Renal cortex interstitium (tissue), 11 donors: ENCODE measurements around the gene METTL6. TPM values are rescaled to one million over a fixed set of nuclear protein-coding genes. Genes with fewer than 3 reads are reported as not detected.
"Not testable (repeated sequence)": the region's sequence is repeated elsewhere in the genome, so short reads cannot be mapped to it uniquely, and the experiment has no call there.

Experiments
- DNase-seq, 11 donors: peaks; one replicate each; pipeline ENCODE4 v3.0.0-alpha.2; 2013; ENCODE audit warnings: low read depth in 9 of 11, low spot score in 4 of 11; ENCODE audit errors: extremely low read depth in 1 of 11
- polyA plus RNA-seq, 3 donors: library from polyadenylated mRNA; unstranded; fragments of 120-200 nt; gene quantifications; one replicate each; pipeline ENCODE4 v1.2.1, GENCODE V29; 2013; ENCODE audit not compliant: insufficient read length in 3 of 3

The METTL6 gene
- polyA plus RNA-seq, 3 donors: 27.8 to 30.4 (median 28.9) TPM

DNA sequence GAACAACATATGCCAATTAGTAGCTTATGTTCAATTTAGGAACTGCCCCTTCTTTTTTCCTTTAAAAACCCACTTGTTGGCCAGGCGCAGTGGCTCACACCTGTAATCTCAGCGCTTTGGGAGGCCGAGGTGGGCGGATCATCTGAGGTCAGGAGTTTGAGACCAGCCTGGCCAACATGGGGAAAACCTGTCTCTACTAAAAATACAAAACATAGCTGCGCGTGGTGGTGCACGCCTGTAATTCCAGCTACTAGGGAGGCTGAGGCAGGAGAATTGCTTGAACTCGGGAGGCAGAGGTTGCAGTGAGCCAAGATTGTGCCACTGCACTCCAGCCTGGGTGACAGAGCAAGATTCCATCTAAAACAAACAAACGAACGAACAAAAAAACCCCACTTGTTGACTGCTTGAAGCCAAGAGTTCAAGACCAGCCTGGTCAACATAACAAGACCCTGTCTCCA lies 42.1 kb downstream of the METTL6 start:
- DNase-seq: not testable (repeated sequence)

DNA sequence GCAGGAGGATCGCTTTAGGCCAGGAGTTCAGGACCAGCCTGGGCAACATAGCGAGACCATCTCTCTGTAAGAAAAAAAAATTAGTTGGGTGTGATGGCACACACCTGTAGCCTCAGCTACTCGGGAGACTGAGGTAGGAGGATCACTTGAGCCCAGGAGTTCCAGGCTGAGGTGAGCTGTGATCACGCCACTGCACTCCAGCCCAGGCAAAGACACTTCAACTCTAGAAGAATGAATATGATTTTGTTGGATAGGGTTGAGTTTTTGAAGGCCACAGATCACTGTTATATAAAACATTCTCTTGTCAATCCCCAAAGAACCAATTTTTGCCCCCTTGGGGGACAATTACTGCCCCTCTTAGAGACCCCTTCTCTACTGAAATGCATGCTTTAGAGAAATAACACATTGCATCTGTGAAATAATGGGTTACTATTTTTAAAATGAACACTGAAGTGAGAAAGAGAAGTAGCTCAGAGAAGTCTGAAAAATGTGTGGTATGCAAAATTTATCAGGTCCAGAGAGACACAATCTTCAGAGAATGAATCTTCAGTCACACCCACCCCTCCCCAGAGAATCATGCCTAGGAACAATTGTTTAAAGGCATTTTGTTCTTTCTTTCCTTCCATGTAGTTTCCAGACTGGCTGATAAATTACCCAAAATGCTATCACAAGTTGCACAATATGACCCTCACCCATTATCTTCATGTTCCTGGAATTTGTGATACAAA lies 42.7 kb downstream of the METTL6 start:
- no peak for DNase-seq

DNA sequence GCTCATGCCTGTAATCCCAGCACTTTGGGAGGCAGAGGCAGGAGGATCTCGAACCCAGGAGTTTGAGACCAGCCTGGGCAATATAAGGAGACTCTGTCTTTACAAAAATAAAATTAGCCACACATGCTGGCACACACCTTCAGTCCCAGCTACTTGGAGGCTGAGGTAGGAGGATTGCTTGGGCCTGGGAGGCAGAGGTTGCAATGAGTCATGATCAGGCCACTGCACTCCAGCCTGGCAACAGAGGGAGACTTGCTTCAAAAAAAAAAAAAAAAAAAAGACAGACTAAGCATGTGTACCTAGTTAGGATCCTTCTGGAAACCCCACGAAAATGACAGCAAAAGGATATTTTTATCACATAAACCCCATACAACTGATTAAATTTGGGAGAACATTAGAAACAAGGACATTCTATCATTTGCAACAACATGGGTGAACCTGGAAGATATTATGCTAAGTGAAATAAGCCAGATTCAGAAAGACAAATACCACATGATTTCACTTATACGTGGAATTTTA lies 44.9 kb downstream of the METTL6 start:
- no peak for DNase-seq

DNA sequence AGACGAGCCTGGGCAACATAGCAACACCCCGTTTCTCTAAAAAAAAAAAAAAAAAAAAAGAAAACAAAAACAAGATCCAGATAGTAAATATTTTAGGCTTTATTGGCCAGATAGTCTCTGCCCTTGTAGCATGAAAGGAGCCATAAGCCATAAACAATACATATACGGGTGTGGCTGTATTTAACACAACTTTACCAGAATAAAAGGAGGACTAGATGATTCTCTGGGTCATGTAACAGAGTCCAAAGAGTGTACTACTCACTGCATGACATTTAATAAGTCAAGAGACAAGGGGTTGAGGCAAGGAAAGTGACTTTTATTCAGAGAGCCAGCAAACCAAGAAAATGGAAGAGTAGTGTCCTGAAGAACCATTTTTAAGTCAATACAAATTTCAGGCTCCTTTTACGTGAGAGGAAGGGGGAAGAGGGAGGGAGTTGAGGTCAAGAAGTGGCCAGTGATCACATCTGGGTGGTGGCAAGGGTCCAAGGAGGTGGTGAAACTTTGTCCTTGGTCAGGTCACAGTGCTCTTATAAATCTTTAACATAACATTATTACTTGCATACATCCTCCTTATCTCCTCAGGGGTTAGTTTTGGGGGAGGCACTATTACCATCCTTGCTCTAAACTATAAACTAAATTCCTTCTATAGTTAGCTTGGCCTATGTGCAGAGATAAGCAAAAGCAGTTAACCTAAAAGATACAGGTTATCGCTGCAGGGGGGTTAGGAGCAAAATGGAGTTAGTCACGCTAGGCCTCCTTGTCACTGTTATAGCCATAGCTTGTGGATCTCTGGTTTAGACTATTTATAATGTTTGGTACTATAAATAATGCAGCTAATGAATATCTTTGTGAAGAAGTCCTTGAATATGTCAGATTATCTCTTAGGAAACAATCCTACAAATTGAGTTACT lies 46.1 kb downstream of the METTL6 start:
- DNase-seq: no peak

DNA sequence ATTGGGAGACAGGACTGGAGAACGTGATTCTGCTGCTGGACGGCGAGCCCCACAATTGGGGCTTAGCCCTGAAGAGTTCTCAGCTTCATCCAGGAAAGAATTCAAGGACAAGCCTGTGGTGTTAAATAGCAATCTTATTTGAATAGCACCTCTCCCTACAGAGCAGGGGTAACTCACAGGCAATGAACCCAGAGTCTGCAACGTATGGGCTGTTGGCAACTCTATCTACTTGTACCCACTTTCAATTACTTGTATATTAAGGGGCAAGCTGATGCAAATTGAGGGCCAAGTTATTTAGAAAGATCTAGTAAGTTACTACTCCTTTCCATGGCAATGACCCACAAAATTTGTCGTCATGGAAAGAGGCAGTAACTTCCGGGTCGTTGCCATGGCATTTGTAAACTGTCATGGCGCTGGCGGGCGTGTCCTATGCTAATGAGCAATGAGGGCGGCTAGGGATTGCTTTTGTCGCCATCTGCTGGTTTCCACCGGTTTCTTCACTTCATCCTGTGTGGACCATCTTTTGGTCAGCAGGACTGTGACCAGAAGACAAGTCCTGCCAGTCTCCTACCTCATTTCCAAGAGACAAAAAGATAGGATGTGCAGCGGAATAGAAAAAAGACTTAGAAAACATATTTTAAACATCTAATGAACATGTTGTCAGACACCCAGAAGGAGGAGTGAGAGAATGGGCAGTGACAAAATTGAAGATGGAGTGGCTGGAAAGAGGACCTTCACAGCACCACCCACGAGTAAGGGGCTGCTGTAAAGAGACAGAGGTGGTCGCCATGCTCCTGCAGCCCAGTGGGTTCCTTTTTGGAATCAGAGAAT lies 49.2 kb downstream of the METTL6 start:
- DNase-seq: peak; percentile 84 to 96 (median 91)

DNA sequence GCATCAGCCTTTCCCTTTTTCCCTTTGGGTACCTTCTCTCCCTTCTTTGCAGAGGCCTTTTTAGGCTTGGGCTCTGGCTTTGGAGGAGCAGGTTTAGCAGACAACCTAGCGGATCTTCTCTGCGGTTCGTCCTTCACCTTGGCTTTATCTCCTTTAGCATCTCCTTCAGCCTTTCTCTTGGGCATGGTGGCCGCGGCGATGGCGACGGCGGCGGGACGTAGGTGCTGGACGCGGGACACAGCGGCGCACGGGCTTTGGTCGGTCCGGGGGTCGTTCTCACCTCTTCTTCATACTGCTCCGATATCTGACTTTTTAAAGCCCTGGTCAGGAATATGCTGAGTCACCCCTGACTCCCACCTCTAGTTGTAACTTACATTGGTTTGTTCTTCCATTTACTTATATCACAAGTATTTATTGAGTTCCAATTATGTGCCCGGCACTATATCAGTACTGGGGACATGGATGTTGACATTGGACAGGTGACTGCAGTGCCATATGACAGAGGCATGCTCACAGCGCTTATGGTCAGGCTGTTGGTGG lies 51.8 kb downstream of the METTL6 start:
- DNase-seq: no peak

DNA sequence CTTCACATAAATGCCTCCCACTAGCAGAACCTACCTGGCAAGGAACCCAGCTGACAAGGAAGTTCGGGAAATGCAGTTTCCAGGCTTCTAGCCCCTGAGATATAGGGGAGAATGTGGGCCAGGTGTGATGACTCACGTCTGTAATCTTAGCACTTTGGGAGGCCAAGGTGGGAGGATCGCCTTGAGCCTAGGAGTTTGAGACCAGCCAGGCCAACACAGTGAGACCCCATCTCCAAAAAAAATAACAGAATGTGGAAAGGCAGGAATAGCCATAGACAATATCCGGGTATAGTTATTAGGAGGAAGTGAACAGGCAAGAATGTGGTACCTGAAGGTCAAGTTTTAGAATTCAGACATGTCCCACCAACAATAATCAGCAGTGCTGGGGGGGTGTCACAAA lies 54.4 kb downstream of the METTL6 start:
- DNase-seq: no peak

DNA sequence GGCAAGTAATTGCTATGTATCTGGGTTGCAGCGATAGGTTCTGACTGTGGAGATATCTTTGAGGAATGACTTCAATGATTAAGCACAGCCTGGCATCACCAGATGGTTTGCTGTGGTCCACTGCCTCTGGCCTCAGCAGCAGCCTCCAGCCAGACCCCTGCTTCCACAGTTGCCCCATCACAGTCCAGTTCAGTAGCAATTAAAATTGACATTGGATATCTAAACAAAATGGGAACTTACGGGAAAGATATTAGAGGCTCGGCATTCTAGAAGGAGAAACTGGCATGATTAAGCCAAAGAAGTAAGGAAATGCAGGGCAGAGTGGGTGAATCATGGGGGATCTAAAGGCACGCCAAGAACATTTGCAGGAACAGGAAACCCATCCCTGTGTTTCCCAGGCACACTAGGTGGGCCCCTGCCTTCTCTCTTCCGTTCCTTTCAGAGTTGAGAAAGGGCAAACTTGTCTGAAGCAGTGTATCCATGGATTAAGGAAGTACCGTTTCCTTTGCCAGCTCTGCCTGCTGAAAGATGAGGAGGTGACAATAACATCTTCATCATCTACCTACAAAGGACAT lies 58.7 kb downstream of the METTL6 start:
- DNase-seq: no peak

DNA sequence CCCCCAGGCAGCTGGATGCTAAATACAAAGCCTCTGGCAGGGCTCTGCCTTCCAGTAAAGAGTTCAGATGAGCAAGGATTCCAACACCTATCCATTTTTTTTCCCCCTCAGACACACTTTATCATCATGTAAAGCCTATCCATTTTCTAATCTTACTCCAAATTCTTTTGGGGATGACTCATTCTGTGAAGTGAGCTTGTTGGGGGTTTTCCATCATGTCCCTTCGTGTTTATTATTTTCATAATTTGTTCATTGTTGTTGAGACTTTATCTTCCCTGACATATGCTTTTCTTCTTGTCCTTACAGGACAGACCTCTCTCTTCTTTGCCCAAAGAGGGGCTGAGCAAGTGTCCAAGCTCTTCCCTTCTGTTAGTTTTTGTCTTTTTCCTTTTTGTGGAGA lies 60.3 kb downstream of the METTL6 start:
- DNase-seq: no peak

DNA sequence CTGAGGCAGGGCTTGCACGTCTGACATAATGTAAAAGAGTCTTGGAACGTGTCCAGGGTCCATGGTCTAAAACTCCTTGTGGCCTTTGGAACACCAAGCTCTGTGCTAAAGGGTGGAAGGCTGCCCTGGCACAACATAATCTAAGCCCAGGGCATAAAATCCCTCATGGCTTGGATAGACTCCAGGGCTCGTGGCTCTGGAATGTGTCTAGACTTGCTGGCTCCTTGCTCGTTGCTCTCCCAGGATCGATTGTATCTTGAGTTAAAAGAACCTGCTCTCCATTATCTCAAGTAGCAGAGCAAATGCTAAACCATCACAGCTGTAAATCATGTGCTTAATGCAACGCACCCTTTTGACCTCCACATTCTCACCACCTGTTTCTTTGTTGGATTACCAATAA lies 63.3 kb downstream of the METTL6 start:
- not testable (repeated sequence) for DNase-seq

DNA sequence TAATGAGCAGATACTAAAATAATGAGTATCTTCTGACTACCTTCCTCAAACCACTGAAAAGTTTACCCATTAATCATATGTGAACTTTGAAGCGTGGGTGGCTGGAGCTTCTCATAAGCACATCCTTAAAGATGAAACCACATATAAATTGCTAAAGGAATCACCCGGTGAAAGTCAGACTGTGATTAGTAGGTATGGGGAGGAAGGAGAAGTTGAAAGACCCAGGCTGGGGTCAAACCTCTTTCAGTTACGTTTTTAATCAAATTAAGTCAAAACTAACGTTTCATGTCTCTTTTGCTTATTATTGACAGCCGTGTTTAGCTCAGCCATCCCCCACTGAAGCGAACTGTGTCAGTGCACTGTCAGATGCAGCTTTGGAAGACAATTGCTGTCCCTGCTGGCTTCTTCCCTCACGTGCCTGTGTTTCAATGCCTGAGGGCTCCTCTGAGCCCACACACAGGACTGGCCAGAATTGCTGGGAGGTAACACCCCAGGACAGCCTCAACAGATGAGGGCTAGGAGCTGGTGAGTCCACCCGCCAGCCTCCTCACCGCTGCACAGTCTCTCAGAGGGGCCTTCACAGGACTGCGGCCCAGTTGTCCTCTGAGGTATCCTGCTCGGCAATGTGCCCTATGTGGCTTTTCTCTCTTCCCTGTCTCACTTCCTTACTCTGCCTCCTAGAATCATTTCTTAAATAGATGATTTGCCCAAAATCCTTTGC lies 65.7 kb downstream of the METTL6 start:
- DNase-seq: no peak

DNA sequence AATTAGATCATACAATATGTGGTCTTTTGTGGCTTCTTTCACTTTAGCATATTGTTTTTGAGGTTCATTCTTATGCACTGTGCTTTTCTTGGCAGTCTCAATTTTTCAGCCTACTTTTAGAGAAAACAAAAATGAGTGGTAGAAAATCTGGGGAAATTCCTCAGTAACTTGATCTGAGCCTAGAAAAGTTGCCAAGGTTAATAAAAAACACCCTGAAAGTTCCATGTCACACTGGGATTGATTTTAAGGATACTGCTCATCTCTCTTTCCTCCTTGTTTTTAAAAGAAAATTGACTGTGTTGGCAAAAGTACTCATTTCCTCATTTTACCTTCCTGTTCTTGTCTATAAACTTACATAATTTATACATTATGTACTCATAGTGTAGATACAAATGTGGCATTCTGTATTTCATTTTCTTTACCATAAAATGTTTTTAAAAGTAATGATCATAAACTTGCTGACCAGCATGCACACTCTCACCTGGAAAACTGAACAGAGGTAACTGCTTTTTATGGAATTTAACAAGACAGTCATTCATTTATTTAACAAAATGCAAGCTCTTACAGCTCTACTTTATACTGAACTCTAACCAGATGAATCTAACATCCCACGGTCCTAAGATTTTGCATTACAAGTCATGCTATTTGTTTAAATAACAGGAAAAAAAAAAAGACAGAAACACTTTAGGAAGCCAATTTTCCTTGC lies 66.4 kb downstream of the METTL6 start:
- no peak for DNase-seq

Other genes with a start within 250 kb of the METTL6 start
- 10 to 100 TPM; 40.3 to 54.1 (median 51.6) TPM for gene CAPN7, start 221.3 kb downstream of the METTL6 start, polyA plus RNA-seq
- 10 to 100 TPM; 58.1 to 60.9 (median 60.5) TPM for gene SH3BP5, start 95.0 kb downstream of the METTL6 start, polyA plus RNA-seq
- gene EAF1, start 54 bp upstream of the METTL6 start, polyA plus RNA-seq: 10 to 100 TPM; 17.1 to 23.0 (median 21.3) TPM
- 1 to 10 TPM; 4.0 to 8.9 (median 6.1) TPM for gene COLQ, start 94.2 kb upstream of the METTL6 start, polyA plus RNA-seq
- 10 to 100 TPM; 19.9 to 26.4 (median 24.9) TPM for gene HACL1, start 174.0 kb upstream of the METTL6 start, polyA plus RNA-seq
- gene BTD, start 174.2 kb upstream of the METTL6 start, polyA plus RNA-seq: 10 to 100 TPM; 21.9 to 24.1 (median 22.3) TPM